Osteoblast (primary cell): ENCODE data around the gene ZFAND3. TPM values are rescaled to one million over a fixed set of nuclear protein-coding genes. Genes with fewer than 3 reads are reported as not detected.
"Not testable (repeated sequence)": the region's sequence is repeated elsewhere in the genome, so short reads cannot be mapped to it uniquely, and the experiment has no call there.

Source experiments
- DNase-seq: peaks from one replicate; pipeline ENCODE4 v3.0.0; 2011; ENCODE audit warnings: low spot score, mixed read lengths; ENCODE audit not compliant: insufficient read length; ENCODE audit errors: missing footprints
- H2AFZ ChIP-seq: 2 replicates; pipeline ENCODE4 v1.6.0; 2011; ENCODE audit warnings: mild to moderate bottlenecking, low read length
- H3K27ac ChIP-seq: 2 replicates; pipeline ENCODE4 v1.5.1; 2011; ENCODE audit warnings: mild to moderate bottlenecking, low read depth, low read length, moderate library complexity
- H3K27me3 ChIP-seq: 2 replicates; pipeline ENCODE4 v1.6.0; 2012; ENCODE audit warnings: mild to moderate bottlenecking, control low read depth, inconsistent platforms, low read length, moderate library complexity; ENCODE audit not compliant: insufficient read depth
- H3K36me3 ChIP-seq: 2 replicates; pipeline ENCODE4 v1.5.1; 2011; ENCODE audit warnings: mild to moderate bottlenecking, low read length, control low read depth, moderate library complexity; ENCODE audit not compliant: insufficient read depth
- H3K4me1 ChIP-seq: 2 replicates; pipeline ENCODE4 v1.5.1; 2011; ENCODE audit warnings: mild to moderate bottlenecking, low read length, control low read depth, moderate library complexity; ENCODE audit not compliant: insufficient read depth
- H3K4me2 ChIP-seq: 2 replicates; pipeline ENCODE4 v1.6.0; 2011; ENCODE audit warnings: mild to moderate bottlenecking, low read length; ENCODE audit not compliant: insufficient read depth
- H3K4me3 ChIP-seq: fragments of 200-600 bp; sonication (generic); 3 replicates; pipeline ENCODE4 v1.5.1; 2012; ENCODE audit warnings: mild to moderate bottlenecking, low read length, inconsistent platforms; ENCODE audit not compliant: insufficient read depth
- H3K79me2 ChIP-seq: 2 replicates; pipeline ENCODE4 v1.6.0; 2012; ENCODE audit warnings: mild to moderate bottlenecking, low read length, control low read depth, inconsistent platforms; ENCODE audit not compliant: insufficient read depth
- H3K9me3 ChIP-seq: 2 replicates; pipeline ENCODE4 v1.5.1; 2011; ENCODE audit warnings: low read depth, low read length, control low read depth
- H4K20me1 ChIP-seq: 2 replicates; pipeline ENCODE4 v1.6.0; 2012; ENCODE audit warnings: mild to moderate bottlenecking, low read length, control low read depth; ENCODE audit not compliant: insufficient read depth
- CTCF ChIP-seq: IDR thresholded peaks from 2 replicates; pipeline ENCODE4 v1.5.1; 2011; ENCODE audit warnings: mild to moderate bottlenecking, low read depth, low read length, moderate library complexity; ENCODE audit errors: extremely low read depth
- total RNA-seq: library from RNA; depleted of rRNA; stranded (reverse); fragments of >200 nt; gene quantifications from 2 replicates; pipeline ENCODE4 v1.2.3, GENCODE V29; 2012

ZFAND3 gene
- total RNA-seq, 1 donor: 27.1 TPM

GRCh38 chr6:38043259-38043753 lies 223.8 kb downstream of the ZFAND3 start:
- Histone ChIP-seq H3K27me3 (no peaks in the 10 kb centered on the region), H3K4me3 (no peak overlapping the region), H3K27ac (no peak overlapping the region), H2AFZ (no peak overlapping the region), H3K4me2 (no peak overlapping the region), H3K4me1 (peaks cover 6% of the 10 kb centered on the region), H4K20me1 (peaks cover 67% of the 10 kb centered on the region), H3K9me3 (no peaks in the 10 kb centered on the region), H3K36me3 (no peaks in the 10 kb centered on the region), H3K79me2 (peaks cover 76% of the 10 kb centered on the region)
- no peak for TF ChIP-seq CTCF
- no peak for DNase-seq

- no peak overlapping the region for H2AFZ ChIP-seq
- DNase-seq: no peak
- H3K36me3 ChIP-seq: no peaks in the 10 kb centered on the region
- no peak overlapping the region for H3K27ac ChIP-seq
- H3K4me1 ChIP-seq: peaks cover 5% of the 10 kb centered on the region
- H4K20me1 ChIP-seq: peaks cover 65% of the 10 kb centered on the region
- no peak overlapping the region for H3K4me2 ChIP-seq
- peaks cover 78% of the 10 kb centered on the region for H3K79me2 ChIP-seq
- H3K27me3 ChIP-seq: no peaks in the 10 kb centered on the region
- H3K4me3 ChIP-seq: no peak overlapping the region
- H3K9me3 ChIP-seq: no peaks in the 10 kb centered on the region
- TF ChIP-seq CTCF: no peak
Measured at GRCh38 chr6:38045701-38046305, 226.3 kb downstream of the ZFAND3 start.

- Histone ChIP-seq H3K4me1 (peaks cover 8% of the 10 kb centered on the region), H2AFZ (no peak overlapping the region), H3K27ac (no peak overlapping the region), H3K79me2 (peaks cover 82% of the 10 kb centered on the region), H4K20me1 (peaks cover 71% of the 10 kb centered on the region), H3K9me3 (no peaks in the 10 kb centered on the region), H3K4me3 (no peak overlapping the region), H3K4me2 (no peak overlapping the region), H3K27me3 (no peaks in the 10 kb centered on the region), H3K36me3 (no peaks in the 10 kb centered on the region)
- DNase-seq: no peak
- no peak for TF ChIP-seq CTCF
Measured at GRCh38 chr6:38047562-38047961, 228.0 kb downstream of the ZFAND3 start.

GRCh38 chr6:38049861-38050397 lies 230.4 kb downstream of the ZFAND3 start:
- not testable (repeated sequence) for DNase-seq, H3K36me3 ChIP-seq, H3K4me3 ChIP-seq, H3K27ac ChIP-seq, H3K27me3 ChIP-seq, H3K9me3 ChIP-seq, H2AFZ ChIP-seq, H3K4me2 ChIP-seq, H3K4me1 ChIP-seq
- H4K20me1 ChIP-seq: peaks cover 70% of the 10 kb centered on the region
- H3K79me2 ChIP-seq: peaks cover 83% of the 10 kb centered on the region
